Measurements from ENCODE around the gene DCAF6.

The DCAF6 gene

DNA sequence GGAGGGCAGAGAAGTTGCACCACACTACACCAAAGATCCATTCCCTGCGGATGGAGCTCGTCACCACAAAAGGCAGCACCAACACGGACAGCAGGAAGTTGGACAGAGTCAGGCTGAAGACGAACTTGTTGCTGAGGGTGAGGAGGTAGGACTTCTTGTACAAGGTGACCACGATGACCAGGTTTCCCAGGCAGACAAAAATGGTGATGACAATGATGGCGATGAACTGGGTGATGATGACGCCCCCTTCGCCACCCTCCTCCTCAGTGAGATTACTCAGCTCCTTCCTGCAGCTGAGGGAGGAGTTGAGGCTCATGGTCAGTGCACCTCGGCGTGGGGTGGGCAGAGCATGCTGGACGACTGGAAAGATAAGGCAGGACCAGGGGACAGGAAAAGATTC, 168.1 kb downstream of the DCAF6 start:
- no peak overlapping the region for H2AFZ ChIP-seq (ENCODE audit: low read depth, low read length)
- no peaks in the 10 kb centered on the region for H3K27me3 ChIP-seq (ENCODE audit: low read depth, low read length)
- TF ChIP-seq EZH2phosphoT487 (IDR thresholded peaks at IDR 0.05; ENCODE audit: low read depth): no peak
- TF ChIP-seq, protein P1, sequence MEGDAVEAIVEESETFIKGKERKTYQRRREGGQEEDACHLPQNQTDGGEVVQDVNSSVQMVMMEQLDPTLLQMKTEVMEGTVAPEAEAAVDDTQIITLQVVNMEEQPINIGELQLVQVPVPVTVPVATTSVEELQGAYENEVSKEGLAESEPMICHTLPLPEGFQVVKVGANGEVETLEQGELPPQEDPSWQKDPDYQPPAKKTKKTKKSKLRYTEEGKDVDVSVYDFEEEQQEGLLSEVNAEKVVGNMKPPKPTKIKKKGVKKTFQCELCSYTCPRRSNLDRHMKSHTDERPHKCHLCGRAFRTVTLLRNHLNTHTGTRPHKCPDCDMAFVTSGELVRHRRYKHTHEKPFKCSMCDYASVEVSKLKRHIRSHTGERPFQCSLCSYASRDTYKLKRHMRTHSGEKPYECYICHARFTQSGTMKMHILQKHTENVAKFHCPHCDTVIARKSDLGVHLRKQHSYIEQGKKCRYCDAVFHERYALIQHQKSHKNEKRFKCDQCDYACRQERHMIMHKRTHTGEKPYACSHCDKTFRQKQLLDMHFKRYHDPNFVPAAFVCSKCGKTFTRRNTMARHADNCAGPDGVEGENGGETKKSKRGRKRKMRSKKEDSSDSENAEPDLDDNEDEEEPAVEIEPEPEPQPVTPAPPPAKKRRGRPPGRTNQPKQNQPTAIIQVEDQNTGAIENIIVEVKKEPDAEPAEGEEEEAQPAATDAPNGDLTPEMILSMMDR (IDR thresholded peaks at IDR 0.05; ENCODE audit: low read depth, low read length): no peak
- no peak overlapping the region for H3K4me2 ChIP-seq (ENCODE audit: low read length)
- no peak overlapping the region for H3K9ac ChIP-seq (ENCODE audit: low read length)
- H3K9me3 ChIP-seq (ENCODE audit: insufficient read depth, low read length): no peaks in the 10 kb centered on the region
- no peak overlapping the region for H3K27ac ChIP-seq (ENCODE audit: low read length)
- no peaks in the 10 kb centered on the region for H4K20me1 ChIP-seq (ENCODE audit: insufficient read depth, low read length)
- no peaks in the 10 kb centered on the region for H3K79me2 ChIP-seq (ENCODE audit: low read length)
- no peaks in the 10 kb centered on the region for H3K36me3 ChIP-seq (replicated peaks; ENCODE audit: low read depth, low read length)
- no peaks in the 10 kb centered on the region for H3K4me1 ChIP-seq (ENCODE audit: low read length)
- H3K4me3 ChIP-seq (ENCODE audit: low read length): no peak overlapping the region

DNA sequence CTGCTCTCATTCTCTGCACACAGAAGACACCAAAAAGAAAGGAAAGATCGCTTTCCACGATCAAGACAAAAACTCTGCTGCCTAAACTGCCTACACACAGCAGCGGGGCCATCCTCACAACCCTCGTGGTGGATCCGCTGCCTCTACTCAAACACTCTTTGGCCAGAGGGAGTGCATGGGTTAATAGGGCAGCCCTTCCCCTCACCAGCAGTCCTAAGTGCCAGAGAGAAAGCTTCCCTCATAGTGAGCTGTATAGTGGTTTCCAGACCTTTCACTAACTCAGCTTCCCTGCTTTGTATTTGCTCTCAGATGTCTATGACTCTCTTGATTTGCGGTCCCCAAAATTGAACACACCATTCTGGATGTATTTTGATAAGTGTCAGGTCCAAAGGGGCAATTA, 169.4 kb downstream of the DCAF6 start:
- no peaks in the 10 kb centered on the region for H3K9me3 ChIP-seq (ENCODE audit: insufficient read depth, low read length)
- H2AFZ ChIP-seq (ENCODE audit: low read depth, low read length): no peak overlapping the region
- no peak overlapping the region for H3K4me3 ChIP-seq (ENCODE audit: low read length)
- H3K27ac ChIP-seq (ENCODE audit: low read length): no peak overlapping the region
- H3K9ac ChIP-seq (ENCODE audit: low read length): no peak overlapping the region
- no peaks in the 10 kb centered on the region for H3K79me2 ChIP-seq (ENCODE audit: low read length)
- TF ChIP-seq, protein P1 (IDR thresholded peaks at IDR 0.05; ENCODE audit: low read depth, low read length): no peak
- no peak for TF ChIP-seq EZH2phosphoT487 (IDR thresholded peaks at IDR 0.05; ENCODE audit: low read depth)
- no peaks in the 10 kb centered on the region for H3K36me3 ChIP-seq (replicated peaks; ENCODE audit: low read depth, low read length)
- no peaks in the 10 kb centered on the region for H4K20me1 ChIP-seq (ENCODE audit: insufficient read depth, low read length)
- H3K4me1 ChIP-seq (ENCODE audit: low read length): no peaks in the 10 kb centered on the region
- no peaks in the 10 kb centered on the region for H3K27me3 ChIP-seq (ENCODE audit: low read depth, low read length)
- H3K4me2 ChIP-seq (ENCODE audit: low read length): no peak overlapping the region

DNA sequence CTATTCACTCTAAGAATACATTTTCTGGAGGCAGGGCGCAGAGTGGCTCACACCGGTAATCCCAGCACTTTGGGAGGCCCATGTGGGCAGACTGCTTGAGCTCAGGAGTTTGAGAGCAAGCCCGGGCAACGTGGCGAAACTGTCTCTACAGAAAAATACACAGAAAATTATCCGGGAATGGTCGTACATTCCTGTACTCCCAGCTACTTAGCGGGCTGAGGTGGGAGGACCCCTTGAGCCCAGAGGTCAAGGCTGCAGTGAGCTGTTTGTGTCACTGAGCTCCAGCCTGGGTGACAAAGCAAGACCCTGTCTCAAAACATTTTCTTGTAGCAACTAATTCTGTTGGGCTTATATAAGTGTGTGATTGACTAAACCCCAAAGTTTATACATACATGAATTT, 169.8 kb downstream of the DCAF6 start:
- Histone ChIP-seq H3K79me2 (ENCODE audit: low read length) (no peaks in the 10 kb centered on the region), H3K4me1 (ENCODE audit: low read length) (no peaks in the 10 kb centered on the region), H3K27me3 (ENCODE audit: low read depth, low read length) (no peaks in the 10 kb centered on the region), H3K4me3 (ENCODE audit: low read length) (no peak overlapping the region), H3K27ac (ENCODE audit: low read length) (no peak overlapping the region), H3K9me3 (ENCODE audit: insufficient read depth, low read length) (no peaks in the 10 kb centered on the region), H2AFZ (ENCODE audit: low read depth, low read length) (no peak overlapping the region), H3K36me3 (replicated peaks; ENCODE audit: low read depth, low read length) (no peaks in the 10 kb centered on the region), H3K9ac (ENCODE audit: low read length) (no peak overlapping the region), H3K4me2 (ENCODE audit: low read length) (no peak overlapping the region), H4K20me1 (ENCODE audit: insufficient read depth, low read length) (no peaks in the 10 kb centered on the region)
- no peak for TF ChIP-seq EZH2phosphoT487 (IDR thresholded peaks at IDR 0.05; ENCODE audit: low read depth)
- TF ChIP-seq, protein P1 (IDR thresholded peaks at IDR 0.05; ENCODE audit: low read depth, low read length): no peak

DNA sequence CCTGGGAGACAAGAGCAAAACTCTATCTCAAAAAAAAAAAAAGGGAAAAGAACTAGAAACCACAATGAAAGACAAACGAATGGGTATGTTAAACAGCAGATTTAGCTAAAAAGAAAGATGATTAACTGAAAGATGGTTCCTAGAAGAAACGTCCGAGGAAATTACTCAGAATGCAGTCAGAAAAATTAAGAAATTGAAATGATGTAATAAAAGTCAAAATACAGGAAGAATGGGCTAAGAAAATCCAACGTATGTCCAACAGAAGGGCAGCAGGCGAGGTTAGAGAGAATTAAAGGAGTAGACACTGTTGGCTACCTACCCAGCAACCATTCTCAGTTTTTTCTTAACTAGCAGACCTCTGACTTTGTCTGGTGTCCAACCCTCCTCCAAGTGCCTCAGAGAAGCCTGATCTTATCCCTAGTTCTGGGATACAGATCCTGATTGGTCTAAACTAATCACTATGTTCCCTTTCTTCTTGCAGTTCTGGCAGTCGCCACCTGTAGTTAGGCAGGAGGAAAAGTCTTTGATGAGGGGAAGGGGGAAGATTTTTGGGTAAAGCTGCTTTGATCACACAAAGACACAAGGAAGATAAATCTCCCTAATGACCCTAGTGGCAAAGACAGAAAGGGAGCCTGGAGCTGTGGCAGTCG, 174.5 kb downstream of the DCAF6 start:
- Histone ChIP-seq H2AFZ (ENCODE audit: low read depth, low read length) (no peak overlapping the region), H3K9me3 (ENCODE audit: insufficient read depth, low read length) (no peaks in the 10 kb centered on the region), H3K79me2 (ENCODE audit: low read length) (no peaks in the 10 kb centered on the region), H3K4me1 (ENCODE audit: low read length) (no peaks in the 10 kb centered on the region), H3K4me3 (ENCODE audit: low read length) (no peak overlapping the region), H3K27ac (ENCODE audit: low read length) (no peak overlapping the region), H3K4me2 (ENCODE audit: low read length) (no peak overlapping the region), H3K36me3 (replicated peaks; ENCODE audit: low read depth, low read length) (no peaks in the 10 kb centered on the region), H4K20me1 (ENCODE audit: insufficient read depth, low read length) (no peaks in the 10 kb centered on the region), H3K27me3 (ENCODE audit: low read depth, low read length) (no peaks in the 10 kb centered on the region), H3K9ac (ENCODE audit: low read length) (no peak overlapping the region)
- TF ChIP-seq, protein P1 (IDR thresholded peaks at IDR 0.05; ENCODE audit: low read depth, low read length): no peak
- no peak for TF ChIP-seq EZH2phosphoT487 (IDR thresholded peaks at IDR 0.05; ENCODE audit: low read depth)
